Gastrocnemius medialis (tissue), 4 donors: Measurements from ENCODE around the gene TLK2. TPM values are rescaled to one million over a fixed set of nuclear protein-coding genes. Genes with fewer than 3 reads are reported as not detected.
A peak's percentile ranks its signal among the peaks of the same experiment; 100 is the strongest.

Experiments
- ATAC-seq, 2 donors: fragments of 150-250 bp; one replicate each; pipeline ENCODE4 v1.9.1; 2016
- DNase-seq, 2 donors: peaks; one replicate each; pipeline ENCODE4 v3.0.0-alpha.2; 2019
- H3K27ac ChIP-seq, 4 donors: fragments of 200-600 bp; sonication (generic); 1 replicate in 1 of 4; 2 replicates in 3 of 4; pipeline ENCODE4 v1.5.1; 2016 to 2018; ENCODE audit warnings: mild to moderate bottlenecking in 2 of 4, moderate library complexity in 1 of 4
- H3K27me3 ChIP-seq, 3 donors: fragments of 200-600 bp; sonication (generic) in 2 of 3; 1 replicate in 1 of 3; 2 replicates in 2 of 3; pipeline versions ENCODE4 v1.5.1 to v1.6.0; 2016 to 2019; ENCODE audit warnings: mild to moderate bottlenecking in 1 of 3, moderate library complexity in 1 of 3
- H3K36me3 ChIP-seq, 2 donors: fragments of 200-600 bp; sonication (generic) in 1 of 2; one replicate each; pipeline ENCODE4 v1.5.1; 2017 to 2018
- H3K4me1 ChIP-seq, 2 donors: fragments of 200-600 bp; sonication (generic) in 1 of 2; one replicate each; pipeline ENCODE4 v1.5.1; 2016 to 2017; ENCODE audit warnings: mild to moderate bottlenecking in 2 of 2
- H3K4me3 ChIP-seq, 4 donors: fragments of 200-600 bp; sonication (generic) in 3 of 4; 1 replicate in 1 of 4; 2 replicates in 3 of 4; pipeline ENCODE4 v1.5.1; 2016 to 2019; ENCODE audit warnings: mild to moderate bottlenecking in 2 of 4
- H3K9me3 ChIP-seq, 3 donors: fragments of 200-600 bp; sonication (generic) in 2 of 3; 1 replicate in 1 of 3; 2 replicates in 2 of 3; pipeline ENCODE4 v1.5.1; 2016 to 2019
- CTCF ChIP-seq, 5 experiments: fragments of 450-650 bp in 3 of 5; fragments of 200-600 bp in 2 of 5; sonication (generic) in 2 of 5; IDR thresholded peaks in 4 of 5; conservative IDR thresholded peaks in 1 of 5; 1 replicate in 4 of 5; 2 replicates in 1 of 5; pipeline ENCODE4 v1.5.1; 2016 to 2019; ENCODE audit warnings: antibody characterized with exemption in 5 of 5, mild to moderate bottlenecking in 3 of 5, moderate library complexity in 3 of 5
- POLR2A ChIP-seq, 2 donors: fragments of 450-650 bp; IDR thresholded peaks; one replicate each; pipeline ENCODE4 v1.6.1; 2017; ENCODE audit warnings: antibody characterized with exemption in 2 of 2, mild to moderate bottlenecking in 2 of 2, moderate library complexity in 2 of 2
- in situ Hi-C, 4 donors: fragments of 200-750 bp; cut with MboI; loops; one replicate each; pipeline versions ENCODE4 v1.15.0 to v1.8.0; 2017; ENCODE audit warnings: low sequenced_read_pairs in 4 of 4
- intact Hi-C: fragments of 100-400 bp; cut with DNase I; formaldehyde crosslinking; loops from one replicate; pipeline ENCODE4 v1.15.1; 2023; ENCODE audit warnings: low total_unique reads
- total RNA-seq, 4 donors: library from RNA; depleted of rRNA; stranded (reverse); fragments of >200 nt; gene quantifications; one replicate each; pipeline versions ENCODE4 v1.1.0 to v1.2.3, GENCODE V29; 2016

TLK2 gene
- total RNA-seq, 4 donors from 2014 or later = 28.7 to 51.1 (median 47.3) TPM

DNA sequence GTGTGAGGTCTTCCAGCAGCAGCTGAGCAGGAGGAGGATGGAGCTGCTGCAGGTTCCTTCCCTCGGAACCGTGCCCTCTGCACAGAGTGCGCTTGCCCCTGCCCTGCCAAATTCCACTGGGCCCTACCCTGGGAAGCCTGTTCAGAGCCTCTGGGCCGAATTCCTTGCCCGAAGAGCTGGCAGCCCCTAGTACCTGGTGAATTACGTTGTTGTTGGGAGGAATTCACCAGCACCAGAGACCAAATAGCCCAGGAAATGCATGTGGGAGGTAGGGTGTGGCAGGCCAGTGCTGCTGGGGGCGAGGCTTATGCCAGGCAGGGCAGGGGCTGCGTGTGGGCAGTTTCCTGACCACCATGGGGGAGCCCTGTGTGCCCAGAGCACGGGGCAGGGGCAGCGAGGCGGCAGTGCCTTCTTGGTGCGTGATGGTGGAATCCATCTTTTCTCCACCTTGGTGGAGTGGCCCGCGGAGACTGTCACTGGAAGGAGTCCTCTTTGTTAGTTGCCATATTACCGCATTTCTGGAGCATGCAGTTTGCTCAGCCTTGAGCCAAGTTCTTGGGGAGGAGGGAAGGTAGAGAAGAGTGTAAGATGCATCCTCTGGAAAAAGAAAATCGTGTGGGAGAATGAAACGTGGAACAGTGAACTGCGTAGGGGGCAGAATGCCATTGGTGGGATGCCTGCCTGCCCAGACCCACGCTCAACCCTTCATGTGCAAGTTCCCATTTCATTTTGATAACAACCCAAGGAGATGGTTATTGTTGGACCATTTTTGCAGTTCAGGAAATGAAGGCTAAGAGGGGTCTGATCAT is 151.1 kb downstream of the TLK2 start:
- ATAC-seq (no peak), DNase-seq (no peak)
- no peak overlapping the region for H3K27ac ChIP-seq
- H3K36me3 ChIP-seq = no peaks in the 10 kb centered on the region
- no peak for TF ChIP-seq POLR2A (IDR thresholded peaks at IDR 0.05)
- no peak for TF ChIP-seq CTCF (IDR thresholded peaks at IDR 0.05 in 4 of 5, conservative IDR thresholded peaks at IDR 0.05 in 1 of 5)
- peaks cover 0 to 14% of the 10 kb centered on the region in 2 donors for H3K4me1 ChIP-seq
- in situ Hi-C loops = no loop called here
- peak overlapping the region in 1 of 4 donors; percentile 52 for H3K4me3 ChIP-seq
- intact Hi-C loops = no loop called here
- H3K27me3 ChIP-seq = peaks cover 13 to 16% (median 15%) of the 10 kb centered on the region in 3 donors
- no peaks in the 10 kb centered on the region for H3K9me3 ChIP-seq

GRCh38 chr17:62630365-62631085 is 151.9 kb downstream of the TLK2 start:
- Histone ChIP-seq H3K27ac (no peak overlapping the region), H3K4me1 (peaks cover 0 to 14% of the 10 kb centered on the region in 2 donors), H3K4me3 (no peak overlapping the region), H3K27me3 (peaks cover 13 to 16% (median 15%) of the 10 kb centered on the region in 3 donors), H3K9me3 (no peaks in the 10 kb centered on the region), H3K36me3 (no peaks in the 10 kb centered on the region)
- in situ Hi-C loops (no loop called here), intact Hi-C loops (no loop called here)
- DNase-seq (no peak), ATAC-seq (no peak)
- TF ChIP-seq CTCF (IDR thresholded peaks at IDR 0.05 in 4 of 5, conservative IDR thresholded peaks at IDR 0.05 in 1 of 5) = no peak
- no peak for TF ChIP-seq POLR2A (IDR thresholded peaks at IDR 0.05)

- peaks cover 9 to 16% (median 15%) of the 10 kb centered on the region in 3 donors for H3K27me3 ChIP-seq
- no peak overlapping the region for H3K27ac ChIP-seq
- no peak overlapping the region for H3K4me3 ChIP-seq
- H3K36me3 ChIP-seq = no peaks in the 10 kb centered on the region
- intact Hi-C loops = no loop called here
- in situ Hi-C loops = no loop called here
- TF ChIP-seq CTCF (IDR thresholded peaks at IDR 0.05 in 4 of 5, conservative IDR thresholded peaks at IDR 0.05 in 1 of 5) = no peak
- no peak for TF ChIP-seq POLR2A (IDR thresholded peaks at IDR 0.05)
- no peaks in the 10 kb centered on the region for H3K9me3 ChIP-seq
- ATAC-seq = no peak
- DNase-seq = no peak
- H3K4me1 ChIP-seq = peaks cover 0 to 11% of the 10 kb centered on the region in 2 donors
These were observed 152.7 kb downstream of the TLK2 start for GRCh38 chr17:62631086-62631935.

- no peak for DNase-seq
- Histone ChIP-seq H3K4me1 (peaks cover 0 to 10% of the 10 kb centered on the region in 2 donors), H3K27me3 (peaks cover 3 to 16% (median 8%) of the 10 kb centered on the region in 3 donors), H3K4me3 (no peak overlapping the region), H3K9me3 (no peaks in the 10 kb centered on the region), H3K36me3 (no peaks in the 10 kb centered on the region), H3K27ac (no peak overlapping the region)
- TF ChIP-seq CTCF (IDR thresholded peaks at IDR 0.05 in 4 of 5, conservative IDR thresholded peaks at IDR 0.05 in 1 of 5) (no peak), POLR2A (IDR thresholded peaks at IDR 0.05) (no peak)
- intact Hi-C loops = no loop called here
- no peak for ATAC-seq
- in situ Hi-C loops = no loop called here
These were observed 153.6 kb downstream of the TLK2 start for GRCh38 chr17:62631936-62632924.
